Ovary (tissue), 9 donors: ENCODE measurements around the gene ENPP6. TPM values are rescaled to one million over a fixed set of nuclear protein-coding genes. Genes with fewer than 3 reads are reported as not detected.

Experiments used
- DNase-seq, 5 donors: peaks; one replicate each; pipeline ENCODE4 v3.0.0-alpha.2; 2019 to 2020
- H3K27ac ChIP-seq, 2 donors: fragments of 200-600 bp; one replicate each; pipeline versions ENCODE4 v1.5.1 to v1.8.0; 2019 to 2022
- H3K27me3 ChIP-seq: fragments of 200-600 bp; one replicate; pipeline ENCODE4 v1.8.0; 2022
- H3K36me3 ChIP-seq: fragments of 200-600 bp; sonication (generic); one replicate; pipeline ENCODE4 v1.5.1; 2019
- H3K4me1 ChIP-seq: one replicate; pipeline ENCODE4 v1.8.1; 2013; ENCODE audit warnings: mild to moderate bottlenecking, moderate library complexity; ENCODE audit not compliant: insufficient read depth
- H3K4me3 ChIP-seq: fragments of 200-600 bp; sonication (generic); one replicate; pipeline ENCODE4 v1.5.1; 2017
- H3K9me3 ChIP-seq, 2 donors: fragments of 200-600 bp in 1 of 2; sonication (generic) in 1 of 2; one replicate each; pipeline versions ENCODE4 v1.5.1 to v1.8.1; 2013 to 2019; ENCODE audit warnings: mild to moderate bottlenecking in 1 of 2, moderate library complexity in 1 of 2
- CTCF ChIP-seq, 3 donors: fragments of 450-650 bp in 2 of 3; fragments of 200-600 bp in 1 of 3; IDR thresholded peaks; one replicate each; pipeline versions ENCODE4 v1.5.1 to v1.8.0; 2016 to 2022; ENCODE audit warnings: antibody characterized with exemption in 3 of 3, mild to moderate bottlenecking in 1 of 3
- EP300 ChIP-seq: sonication (generic); formaldehyde crosslinking; IDR thresholded peaks from one replicate; pipeline ENCODE4 v1.6.1; 2017; ENCODE audit warnings: antibody characterized with exemption
- POLR2A ChIP-seq: fragments of 450-650 bp; IDR thresholded peaks from one replicate; pipeline ENCODE4 v1.6.1; 2017; ENCODE audit warnings: antibody characterized with exemption, mild to moderate bottlenecking, moderate library complexity
- WGBS, 3 donors: extraction: QIAGEN DNeasy Blood & Tissue Kit in 1 of 3; methylation state at CpG; one replicate each; pipeline versions ENCODE4 v1.1.5 to v1.1.7; 2013 to 2017; 5-methylcytosine and 5-hydroxymethylcytosine counted together
- intact Hi-C, 4 donors: fragments of 100-400 bp; cut with DNase I; formaldehyde crosslinking; loops; one replicate each; pipeline versions ENCODE4 v1.11.0 to v1.15.1; 2022 to 2023
- polyA plus RNA-seq, 2 donors: library from polyadenylated mRNA; stranded (reverse); fragments of 200-250 nt in 1 of 2; fragments of 350-450 nt in 1 of 2; fragmentation: Illumina TruSeq in 1 of 2; extraction: RNeasy Lipid Tissue Mini Kit (QIAGEN cat#74804) in 1 of 2; gene quantifications; one replicate each; pipeline ENCODE4 v1.2.3, GENCODE V29; 2013 to 2014
- total RNA-seq, 7 donors: library from RNA; depleted of rRNA in 2 of 7; stranded (reverse); fragments of >200 nt in 2 of 7; fragmentation: NEBNext Ultra II Directional in 3 of 7; extraction: Animal tissue kit (Norgen Biotek cat#: 25700) in 3 of 7; gene quantifications; one replicate each; pipeline versions ENCODE4 v1.1.0 to v1.2.4, GENCODE V29; 2016 to 2023
- donor health status: DM: no; HTN: no; CAD: no; lungs with moderate emphysema.
- donor health status: DM: no; HTN: no; CAD: no.
- donor health status: Bipolar disorder and iron deficiency.
- donor health status: DM: yes; HTN: yes; CAD: no.
- donor health status: DM: no; HTN: no; CAD: no.
- donor health status: DM: yes; HTN: yes; CAD: no.

Gene ENPP6
- total and polyA plus RNA-seq, 9 donors, result 1.7 to 20.8 (median 9.4) TPM

GRCh38 chr4:184255361-184255760 is 37.7 kb upstream of the ENPP6 start:
- TF ChIP-seq EP300, result no peak
- no peak for TF ChIP-seq POLR2A
- TF ChIP-seq CTCF (IDR thresholded peaks at IDR 0.05), result no peak
- WGBS, 3 donors, result 62 to 76% (median 63%) methylated on average over 3 to 4 of the region's 4 CpGs
- intact Hi-C loops, result loop anchor here in 1 of 4 donors (10.0 kb wide), 1 partner anchor 421 kb away; no protein-coding TSS in a partner anchor

GRCh38 chr4:184253072-184253420 is 35.4 kb upstream of the ENPP6 start:
- Histone ChIP-seq H3K27me3 (no peaks in the 10 kb centered on the region), H3K27ac (no peak overlapping the region), H3K9me3 (no peaks in the 10 kb centered on the region), H3K4me3 (no peak overlapping the region), H3K36me3 (no peaks in the 10 kb centered on the region), H3K4me1 (no peaks in the 10 kb centered on the region)
- TF ChIP-seq EP300 (no peak), CTCF (IDR thresholded peaks at IDR 0.05) (no peak), POLR2A (no peak)
- intact Hi-C loops, result loop anchor here in 2 of 4 donors (5.0 to 10.0 kb wide), 3 partner anchors 81 to 418 kb away; no protein-coding TSS in a partner anchor
- no peak for DNase-seq
- WGBS, 3 donors, result 93 to 98% (median 95%) methylated on average over 20 to 24 of the region's 24 CpGs

More at GRCh38 chr4:184255361-184255760, 37.7 kb upstream of the ENPP6 start:
- Histone ChIP-seq H3K4me3 (no peak overlapping the region), H3K27ac (no peak overlapping the region), H3K36me3 (no peaks in the 10 kb centered on the region), H3K4me1 (peaks cover under 1% of the 10 kb centered on the region), H3K9me3 (no peaks in the 10 kb centered on the region), H3K27me3 (no peaks in the 10 kb centered on the region)
- no peak for DNase-seq

GRCh38 chr4:184252136-184253071 is 34.7 kb upstream of the ENPP6 start:
- intact Hi-C loops, result loop anchor here in 2 of 4 donors (5.0 to 10.0 kb wide), 3 partner anchors 80 to 418 kb away; no protein-coding TSS in a partner anchor

GRCh38 chr4:184251670-184251980 is 34.0 kb upstream of the ENPP6 start:
- Histone ChIP-seq H3K9me3 (no peaks in the 10 kb centered on the region), H3K4me1 (no peaks in the 10 kb centered on the region), H3K27me3 (no peaks in the 10 kb centered on the region), H3K27ac (no peak overlapping the region), H3K4me3 (no peak overlapping the region), H3K36me3 (no peaks in the 10 kb centered on the region)
- intact Hi-C loops, result loop anchor here in 2 of 4 donors (5.0 to 10.0 kb wide), 3 partner anchors 79 to 417 kb away; no protein-coding TSS in a partner anchor
- DNase-seq, result no peak
- 79 to 85% (median 84%) methylated on average over 3 of the region's 3 CpGs for WGBS, 3 donors
- no peak for TF ChIP-seq POLR2A
- TF ChIP-seq EP300, result no peak
- TF ChIP-seq CTCF (IDR thresholded peaks at IDR 0.05), result no peak

More at GRCh38 chr4:184252136-184253071, 34.7 kb upstream of the ENPP6 start:
- no peaks in the 10 kb centered on the region for H3K9me3 ChIP-seq
- no peaks in the 10 kb centered on the region for H3K27me3 ChIP-seq
- TF ChIP-seq CTCF (IDR thresholded peaks at IDR 0.05), result no peak
- DNase-seq, result no peak
- H3K4me1 ChIP-seq, result no peaks in the 10 kb centered on the region
- 74 to 83% (median 76%) methylated on average over 20 to 21 of the region's 21 CpGs for WGBS, 3 donors
- no peak overlapping the region for H3K27ac ChIP-seq
- no peak overlapping the region for H3K4me3 ChIP-seq
- no peaks in the 10 kb centered on the region for H3K36me3 ChIP-seq
